H1 (cell line): ENCODE data around the gene ERGIC3. TPM values are rescaled to one million over a fixed set of nuclear protein-coding genes. Genes with fewer than 3 reads are reported as not detected.
A peak's percentile ranks its signal among the peaks of the same experiment; 100 is the strongest.

Experiments used
- ASH2L ChIP-seq: fragments of 200-600, 300-600 bp; sonication (generic); IDR thresholded peaks from one replicate; pipeline ENCODE4 v1.7.1; 2017; ENCODE audit warnings: low read length
- CBX8 ChIP-seq: fragments of 300-800, 300-1000 bp; sonication (generic); IDR thresholded peaks from 2 replicates; pipeline ENCODE4 v1.7.1; 2016; ENCODE audit warnings: low read depth, low read length, borderline replicate concordance
- CHD2 ChIP-seq: IDR thresholded peaks from 2 replicates; pipeline ENCODE4 v1.6.1; 2012; ENCODE audit warnings: low read length, improper control_type of control experiment
- CTBP2 ChIP-seq: IDR thresholded peaks from 2 replicates; pipeline ENCODE4 v1.7.0; 2011; ENCODE audit warnings: borderline replicate concordance, mild to moderate bottlenecking, moderate library complexity, mixed read lengths, low read length; ENCODE audit not compliant: insufficient read depth, insufficient read length
- CTCF ChIP-seq, 3 experiments: IDR thresholded peaks; 1 replicate in 2 of 3; 2 replicates in 1 of 3; pipeline versions ENCODE4 v1.5.1 to v1.6.1; 2011; ENCODE audit warnings: low read length in 3 of 3, mild to moderate bottlenecking in 3 of 3, inconsistent platforms in 2 of 3, low read depth in 1 of 3, moderate library complexity in 1 of 3; ENCODE audit not compliant: insufficient read depth in 1 of 3; ENCODE audit errors: control extremely low read depth in 1 of 3
- FOSL1 ChIP-seq: IDR thresholded peaks from 2 replicates; pipeline ENCODE4 v1.6.1; 2011; ENCODE audit warnings: mild to moderate bottlenecking, low read depth, low read length, moderate library complexity; ENCODE audit not compliant: insufficient read depth
- HDAC2 ChIP-seq, 2 experiments: fragments of 300-600 bp in 1 of 2; sonication (generic) in 1 of 2; IDR thresholded peaks; 2 replicates each; pipeline ENCODE4 v1.6.1; 2011 to 2012; ENCODE audit warnings: low read depth in 2 of 2, low read length in 2 of 2, mild to moderate bottlenecking in 2 of 2, moderate library complexity in 2 of 2, borderline replicate concordance in 1 of 2, inconsistent platforms in 1 of 2
- JUN ChIP-seq: IDR thresholded peaks from 2 replicates; pipeline ENCODE4 v1.6.1; 2011; ENCODE audit warnings: low read depth, mild to moderate bottlenecking, improper control_type of control experiment, low read length
- KDM1A ChIP-seq: fragments of 200-600, 300-600 bp; sonication (generic); IDR thresholded peaks from 2 replicates; pipeline ENCODE4 v1.7.1; 2016; ENCODE audit warnings: mild to moderate bottlenecking, low read length, borderline replicate concordance
- KDM4A ChIP-seq: IDR thresholded peaks from one replicate; pipeline ENCODE4 v1.7.1; 2012; ENCODE audit warnings: low read depth, mild to moderate bottlenecking, moderate library complexity, low read length, inconsistent platforms; ENCODE audit not compliant: severe bottlenecking
- MAX ChIP-seq: IDR thresholded peaks from 2 replicates; pipeline ENCODE4 v1.6.1; 2012; ENCODE audit warnings: inconsistent platforms
- POU5F1 ChIP-seq: IDR thresholded peaks from 2 replicates; pipeline ENCODE4 v1.6.1; 2011; ENCODE audit warnings: low read depth, mild to moderate bottlenecking, low read length, moderate library complexity
- RXRA ChIP-seq: IDR thresholded peaks from 2 replicates; pipeline ENCODE4 v1.6.1; 2011; ENCODE audit warnings: low read depth, mild to moderate bottlenecking, low read length, moderate library complexity; ENCODE audit not compliant: insufficient read depth
- SIN3A ChIP-seq, 2 experiments: IDR thresholded peaks in 1 of 2; conservative IDR thresholded peaks in 1 of 2; 2 replicates each; pipeline ENCODE4 v1.6.1; 2011 to 2012; ENCODE audit warnings: low read length in 2 of 2, improper control_type of control experiment in 1 of 2, low read depth in 1 of 2, mild to moderate bottlenecking in 1 of 2
- SIRT6 ChIP-seq: IDR thresholded peaks from one replicate; pipeline ENCODE4 v1.7.1; 2012; ENCODE audit warnings: low read length, inconsistent platforms
- SIX5 ChIP-seq: IDR thresholded peaks from 2 replicates; pipeline ENCODE4 v1.6.1; 2011; ENCODE audit warnings: mild to moderate bottlenecking, low read depth, low read length
- SP2 ChIP-seq: IDR thresholded peaks from 2 replicates; pipeline ENCODE4 v1.6.1; 2012; ENCODE audit warnings: mild to moderate bottlenecking, low read length, inconsistent platforms
- TAF1 ChIP-seq: IDR thresholded peaks from 2 replicates; pipeline ENCODE4 v1.6.1; 2011; ENCODE audit warnings: mild to moderate bottlenecking, low read depth, low read length
- TCF12 ChIP-seq: IDR thresholded peaks from 2 replicates; pipeline ENCODE4 v1.6.1; 2011; ENCODE audit warnings: low read depth, mild to moderate bottlenecking, low read length
- polyA plus RNA-seq, 7 experiments: library from polyadenylated mRNA; depleted of rRNA in 3 of 7; stranded (reverse) in 5 of 7; unstranded in 2 of 7; fragments of >200 nt in 5 of 7; fragments of 200-250 nt in 2 of 7; gene quantifications; 1 replicate in 5 of 7; 2 replicates in 1 of 7; 4 replicates in 1 of 7; pipeline versions ENCODE4 v1.2.1 to v1.2.3, GENCODE V29; 2011 to 2013; ENCODE audit warnings: missing spikeins in 2 of 7, mixed read lengths in 2 of 7
- total RNA-seq: library from RNA; stranded (reverse); fragmentation: NEBNext Ultra II Directional; extraction: Animal tissue kit (Norgen Biotek cat#: 25700); gene quantifications from 2 replicates; pipeline ENCODE4 v1.2.1, GENCODE V29; 2021
- TF ChIP-seq, protein P1 (sequence below): IDR thresholded peaks from 2 replicates; pipeline ENCODE4 v1.6.1; 2012; ENCODE audit warnings: inconsistent platforms

The ERGIC3 gene
- total and polyA plus RNA-seq, 2 of the 8 experiments (the other 6 are each of a cell fraction or from before 2014, with no cell fraction given), result 178 to 341 TPM

GRCh38 chr20:35541783-35542662 is at the start of gene ERGIC3 (continued):
- no peak for TF ChIP-seq CBX8
- no peak for TF ChIP-seq JUN
- no peak for TF ChIP-seq KDM1A
- TF ChIP-seq SIRT6, result no peak
- TF ChIP-seq RXRA, result no peak
- peak; percentile 49; the same call in 1 of the 2 replicates for TF ChIP-seq MAX
- 0 out of 2 replicates have a peak, but pooled peaks have one; percentile 13 for TF ChIP-seq CHD2
- TF ChIP-seq, protein P1, sequence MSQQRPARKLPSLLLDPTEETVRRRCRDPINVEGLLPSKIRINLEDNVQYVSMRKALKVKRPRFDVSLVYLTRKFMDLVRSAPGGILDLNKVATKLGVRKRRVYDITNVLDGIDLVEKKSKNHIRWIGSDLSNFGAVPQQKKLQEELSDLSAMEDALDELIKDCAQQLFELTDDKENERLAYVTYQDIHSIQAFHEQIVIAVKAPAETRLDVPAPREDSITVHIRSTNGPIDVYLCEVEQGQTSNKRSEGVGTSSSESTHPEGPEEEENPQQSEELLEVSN, result peak; percentile 94
- no peak for TF ChIP-seq CTBP2
- TF ChIP-seq FOSL1, result no peak
- no peak for TF ChIP-seq POU5F1
- no peak for TF ChIP-seq TCF12
- TF ChIP-seq SIN3A (conservative IDR thresholded peaks at IDR 0.05 in 1 of 2, IDR thresholded peaks at IDR 0.05 in 1 of 2; ENCODE audit: low read depth in 1 of 2, low read length in 2 of 2), result peak; percentile 43 to 90; a peak in 2 of 4 replicates
- peak in 2 of 3 experiments; percentile 4 to 8; a peak in 1 of 4 replicates for TF ChIP-seq CTCF (IDR thresholded peaks at IDR 0.05; ENCODE audit: control extremely low read depth in 1 of 3, insufficient read depth in 1 of 3, low read depth in 1 of 3, low read length in 3 of 3)
- TF ChIP-seq KDM4A, result no peak
- no peak for TF ChIP-seq HDAC2 (IDR thresholded peaks at IDR 0.05; ENCODE audit: borderline replicate concordance in 1 of 2, low read depth in 2 of 2, low read length in 2 of 2)
- TF ChIP-seq TAF1, result peak; percentile 65; the same call in 1 of the 2 replicates
- no peak for TF ChIP-seq SP2
- TF ChIP-seq SIX5, result no peak
- TF ChIP-seq ASH2L, result peak; percentile 63
